CD8-positive, alpha-beta memory T cell (primary cell): ENCODE measurements around the gene STH. TPM values are rescaled to one million over a fixed set of nuclear protein-coding genes. Genes with fewer than 3 reads are reported as not detected.
A peak's percentile ranks its signal among the peaks of the same experiment; 100 is the strongest.

Source experiments
- CTCF ChIA-PET: fragments of 350-600 bp; sonication (Branson Sonifier 250); formaldehyde crosslinking; loops from one replicate; lab custom pipeline; 2021; ENCODE audit warnings: antibody characterized with exemption; lab: Charles Lee
- POLR2A ChIA-PET: fragments of 350-600 bp; sonication (Branson Sonifier 250); formaldehyde crosslinking; loops from one replicate; lab custom pipeline; 2021; ENCODE audit warnings: antibody characterized with exemption; lab: Charles Lee
- DNase-seq, 5 donors: peaks; one replicate each; pipeline versions ENCODE4 v3.0.0 to v3.0.0-alpha.2; 2020 to 2022; ENCODE audit warnings: mixed read lengths in 1 of 5
- H3K27ac ChIP-seq: one replicate; pipeline ENCODE4 v1.7.0; 2013; ENCODE audit warnings: low read depth, mild to moderate bottlenecking, low read length, moderate library complexity
- H3K27me3 ChIP-seq: 2 replicates; pipeline ENCODE4 v1.7.0; 2013; ENCODE audit warnings: low read length, mild to moderate bottlenecking; ENCODE audit not compliant: insufficient read depth, poor library complexity, severe bottlenecking
- H3K36me3 ChIP-seq: 2 replicates; pipeline ENCODE4 v1.7.0; 2013; ENCODE audit warnings: mild to moderate bottlenecking, low read length, moderate library complexity; ENCODE audit not compliant: insufficient read depth
- H3K4me1 ChIP-seq: 2 replicates; pipeline ENCODE4 v1.7.0; 2013; ENCODE audit warnings: mild to moderate bottlenecking, low read length, moderate library complexity; ENCODE audit not compliant: insufficient read depth
- H3K4me3 ChIP-seq: 2 replicates; pipeline ENCODE4 v1.7.0; 2013; ENCODE audit warnings: mild to moderate bottlenecking, low read length
- H3K9me3 ChIP-seq: 2 replicates; pipeline ENCODE4 v1.7.0; 2013; ENCODE audit warnings: mild to moderate bottlenecking, low read length
- H3K27ac Mint-ChIP-seq, 8 donors: one replicate each; pipeline ENCODE4 v1.8.0; 2020 to 2021; ENCODE audit warnings: mixed read lengths in 8 of 8, mild to moderate bottlenecking in 6 of 8, inconsistent platforms in 3 of 8, moderate library complexity in 3 of 8
- H3K27me3 Mint-ChIP-seq, 2 donors: one replicate each; pipeline ENCODE4 v1.8.0; 2020 to 2021; ENCODE audit warnings: mixed read lengths in 2 of 2, mild to moderate bottlenecking in 1 of 2, moderate library complexity in 1 of 2
- H3K36me3 Mint-ChIP-seq, 3 donors: one replicate each; pipeline ENCODE4 v1.8.0; 2020 to 2021; ENCODE audit warnings: mixed read lengths in 3 of 3, inconsistent platforms in 1 of 3, mild to moderate bottlenecking in 1 of 3
- H3K4me1 Mint-ChIP-seq, 3 donors: one replicate each; pipeline ENCODE4 v1.8.0; 2020 to 2021; ENCODE audit warnings: mixed read lengths in 3 of 3, inconsistent platforms in 1 of 3, mild to moderate bottlenecking in 1 of 3
- H3K4me3 Mint-ChIP-seq, 7 donors: one replicate each; pipeline ENCODE4 v1.8.0; 2020 to 2021; ENCODE audit warnings: mixed read lengths in 7 of 7, mild to moderate bottlenecking in 6 of 7, moderate library complexity in 4 of 7, inconsistent platforms in 2 of 7
- H3K9me3 Mint-ChIP-seq, 5 donors: one replicate each; pipeline ENCODE4 v1.8.0; 2020 to 2022; ENCODE audit warnings: mixed read lengths in 5 of 5, mild to moderate bottlenecking in 3 of 5, moderate library complexity in 2 of 5, inconsistent platforms in 1 of 5
- polyA plus RNA-seq: library from polyadenylated mRNA; unstranded; fragments of 300-500 nt; fragmentation: Illumina TruSeq; gene quantifications from one replicate; pipeline ENCODE4 v1.2.3, GENCODE V29; 2021
- total RNA-seq, 2 experiments: library from RNA; stranded (reverse); gene quantifications; one replicate each; pipeline ENCODE4 v1.2.3, GENCODE V29; 2021

STH gene, protein sequence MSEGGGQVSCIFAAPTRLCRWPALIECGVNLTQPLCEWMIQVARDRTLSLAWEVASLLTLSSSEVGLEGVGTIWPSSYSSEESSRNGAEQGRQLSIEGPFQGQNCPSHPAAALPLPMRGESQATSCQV
- total RNA-seq (not detected), polyA plus RNA-seq (not detected)

DNA sequence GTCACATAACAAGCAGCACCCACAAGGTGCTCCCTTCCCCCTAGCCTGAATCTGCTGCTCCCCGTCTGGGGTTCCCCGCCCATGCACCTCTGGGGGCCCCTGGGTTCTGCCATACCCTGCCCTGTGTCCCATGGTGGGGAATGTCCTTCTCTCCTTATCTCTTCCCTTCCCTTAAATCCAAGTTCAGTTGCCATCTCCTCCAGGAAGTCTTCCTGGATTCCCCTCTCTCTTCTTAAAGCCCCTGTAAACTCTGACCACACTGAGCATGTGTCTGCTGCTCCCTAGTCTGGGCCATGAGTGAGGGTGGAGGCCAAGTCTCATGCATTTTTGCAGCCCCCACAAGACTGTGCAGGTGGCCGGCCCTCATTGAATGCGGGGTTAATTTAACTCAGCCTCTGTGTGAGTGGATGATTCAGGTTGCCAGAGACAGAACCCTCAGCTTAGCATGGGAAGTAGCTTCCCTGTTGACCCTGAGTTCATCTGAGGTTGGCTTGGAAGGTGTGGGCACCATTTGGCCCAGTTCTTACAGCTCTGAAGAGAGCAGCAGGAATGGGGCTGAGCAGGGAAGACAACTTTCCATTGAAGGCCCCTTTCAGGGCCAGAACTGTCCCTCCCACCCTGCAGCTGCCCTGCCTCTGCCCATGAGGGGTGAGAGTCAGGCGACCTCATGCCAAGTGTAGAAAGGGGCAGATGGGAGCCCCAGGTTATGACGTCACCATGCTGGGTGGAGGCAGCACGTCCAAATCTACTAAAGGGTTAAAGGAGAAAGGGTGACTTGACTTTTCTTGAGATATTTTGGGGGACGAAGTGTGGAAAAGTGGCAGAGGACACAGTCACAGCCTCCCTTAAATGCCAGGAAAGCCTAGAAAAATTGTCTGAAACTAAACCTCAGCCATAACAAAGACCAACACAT is at the start of gene STH:
Gene STH, plus strand, starts transcription at position 264 of the 913 bp plus-strand sequence. Its CDS starts 30 bp downstream, at position 294.
- no peaks in the 10 kb centered on the region for H3K36me3 ChIP-seq
- Mint-ChIP-seq H3K4me1 (peaks cover 0 to 3% (median 0%) of the 10 kb centered on the region in 3 donors), H3K27me3 (peaks cover 0 to 1% of the 10 kb centered on the region in 2 donors), H3K36me3 (no peaks in the 10 kb centered on the region), H3K4me3 (no peak within 1 kb of the TSS), H3K27ac (peak within 1 kb of the TSS in 1 of 8 donors; percentile 42), H3K9me3 (no peaks in the 10 kb centered on the region)
- ChIA-PET POLR2A (no interaction called here), CTCF (interaction anchor here (2.2 kb wide), 1 partner anchor 214 kb away, joined by 6 read pairs; no protein-coding TSS in a partner anchor)
- no peak for DNase-seq
- H3K9me3 ChIP-seq: no peaks in the 10 kb centered on the region
- H3K27ac ChIP-seq: no peak within 1 kb of the TSS
- no peak within 1 kb of the TSS for H3K4me3 ChIP-seq
- peaks cover 4% of the 10 kb centered on the region for H3K4me1 ChIP-seq
- no peaks in the 10 kb centered on the region for H3K27me3 ChIP-seq

DNA sequence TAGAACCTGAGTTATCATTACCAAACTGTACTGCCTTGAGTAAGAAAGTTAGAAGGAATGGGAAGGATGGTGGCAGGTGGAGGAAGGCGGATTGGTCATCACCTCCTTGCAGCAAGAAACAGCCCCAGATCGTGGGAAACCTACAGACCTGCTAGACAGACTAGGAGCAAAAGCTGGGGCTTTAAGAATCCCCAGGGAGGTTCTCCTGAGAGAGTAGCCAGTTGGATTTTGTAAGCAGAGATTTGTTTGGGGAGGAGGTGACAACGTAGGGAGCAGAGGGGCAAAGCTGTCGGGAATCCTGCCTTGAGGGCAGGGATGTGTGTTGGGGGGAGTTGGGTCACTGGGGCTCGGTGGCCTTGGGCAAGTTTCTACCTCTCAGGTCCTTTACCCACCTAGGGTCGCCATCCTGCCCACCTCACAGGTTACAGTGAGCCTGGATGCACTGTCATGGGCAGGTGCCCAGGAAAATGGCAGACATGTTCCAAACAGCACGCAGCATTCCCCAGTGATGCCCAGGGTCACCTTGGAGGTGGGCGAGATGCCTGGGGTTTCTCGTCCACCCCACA is 49.2 kb upstream of the STH start:
- no peak overlapping the region for H3K4me3 Mint-ChIP-seq
- POLR2A ChIA-PET: no interaction called here

DNA sequence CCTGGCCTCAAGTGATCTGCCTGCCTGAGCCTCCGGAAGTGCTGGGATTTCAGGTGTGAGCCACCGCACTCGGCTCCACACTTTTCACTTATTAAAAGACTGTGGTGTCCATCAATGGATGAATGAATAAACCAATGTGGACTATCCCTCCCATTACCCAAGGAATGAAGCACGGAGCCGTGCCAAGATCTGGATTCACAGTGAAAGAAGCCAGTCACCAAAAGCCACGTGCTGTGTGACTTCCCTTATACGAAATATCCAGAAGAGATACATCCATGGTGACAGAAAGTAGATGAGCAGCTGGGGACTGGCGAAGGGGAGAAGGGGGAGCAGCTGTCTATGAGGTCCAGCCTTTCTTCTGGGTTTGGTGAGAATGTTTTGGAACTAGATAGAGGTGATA is 48.2 kb upstream of the STH start:
- CTCF ChIA-PET: no interaction called here

More for the DNA sequence above, 49.2 kb upstream of the STH start:
- Histone ChIP-seq H3K4me3 (no peak overlapping the region), H3K36me3 (no peaks in the 10 kb centered on the region), H3K4me1 (peaks cover 5% of the 10 kb centered on the region), H3K27ac (no peak overlapping the region), H3K9me3 (no peaks in the 10 kb centered on the region), H3K27me3 (peaks cover 11% of the 10 kb centered on the region)
- peak overlapping the region in 1 of 8 donors; percentile 29 for H3K27ac Mint-ChIP-seq
- CTCF ChIA-PET: interaction anchor here (0.8 to 1.8 kb wide), 4 partner anchors 8 to 21 kb away, joined by 3 to 8 read pairs (median 4); no protein-coding TSS in a partner anchor
- DNase-seq: no peak
- H3K36me3 Mint-ChIP-seq: no peaks in the 10 kb centered on the region
- H3K4me1 Mint-ChIP-seq: peaks cover 3 to 12% (median 9%) of the 10 kb centered on the region in 3 donors
- H3K27me3 Mint-ChIP-seq: peaks cover 31 to 43% of the 10 kb centered on the region in 2 donors
- no peaks in the 10 kb centered on the region for H3K9me3 Mint-ChIP-seq

DNA sequence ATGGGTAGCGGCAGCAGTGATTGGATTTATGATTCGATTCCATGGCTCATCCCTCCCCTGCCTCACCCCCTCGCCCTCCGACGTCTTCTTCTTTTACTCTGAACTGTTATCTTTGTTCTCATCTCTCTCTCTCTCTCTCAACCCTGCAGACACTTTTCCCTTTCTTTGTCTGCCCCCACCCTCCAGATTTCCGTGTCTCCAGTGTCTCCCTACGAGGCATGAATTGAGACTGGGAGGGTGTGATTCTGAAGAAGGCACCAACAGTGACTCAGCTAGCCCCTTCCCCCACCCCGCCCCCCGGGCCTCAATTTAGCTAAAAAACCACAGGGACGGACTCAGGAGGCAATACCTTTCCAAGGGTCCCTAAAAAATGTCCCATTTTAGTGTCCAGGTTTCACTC is 47.6 kb upstream of the STH start:
- Mint-ChIP-seq H3K9me3 (no peaks in the 10 kb centered on the region), H3K36me3 (no peaks in the 10 kb centered on the region), H3K27ac (no peak overlapping the region), H3K4me1 (peaks cover 3 to 12% (median 9%) of the 10 kb centered on the region in 3 donors), H3K4me3 (no peak overlapping the region), H3K27me3 (peaks cover 36 to 43% of the 10 kb centered on the region in 2 donors)
- H3K27ac ChIP-seq: no peak overlapping the region
- H3K4me3 ChIP-seq: no peak overlapping the region
- no peaks in the 10 kb centered on the region for H3K36me3 ChIP-seq
- peaks cover 11% of the 10 kb centered on the region for H3K27me3 ChIP-seq
- peaks cover 5% of the 10 kb centered on the region for H3K4me1 ChIP-seq
- DNase-seq: no peak
- ChIA-PET CTCF (no interaction called here), POLR2A (no interaction called here)
- no peaks in the 10 kb centered on the region for H3K9me3 ChIP-seq

More for the DNA sequence above, 48.2 kb upstream of the STH start:
- DNase-seq: no peak
- Histone ChIP-seq H3K27ac (no peak overlapping the region), H3K36me3 (no peaks in the 10 kb centered on the region), H3K4me3 (no peak overlapping the region), H3K4me1 (peaks cover 5% of the 10 kb centered on the region), H3K9me3 (no peaks in the 10 kb centered on the region), H3K27me3 (peaks cover 11% of the 10 kb centered on the region)
- Mint-ChIP-seq H3K27me3 (peaks cover 34 to 46% of the 10 kb centered on the region in 2 donors), H3K36me3 (no peaks in the 10 kb centered on the region), H3K4me1 (peaks cover 3 to 12% (median 9%) of the 10 kb centered on the region in 3 donors), H3K4me3 (no peak overlapping the region), H3K27ac (no peak overlapping the region), H3K9me3 (no peaks in the 10 kb centered on the region)
- POLR2A ChIA-PET: no interaction called here

DNA sequence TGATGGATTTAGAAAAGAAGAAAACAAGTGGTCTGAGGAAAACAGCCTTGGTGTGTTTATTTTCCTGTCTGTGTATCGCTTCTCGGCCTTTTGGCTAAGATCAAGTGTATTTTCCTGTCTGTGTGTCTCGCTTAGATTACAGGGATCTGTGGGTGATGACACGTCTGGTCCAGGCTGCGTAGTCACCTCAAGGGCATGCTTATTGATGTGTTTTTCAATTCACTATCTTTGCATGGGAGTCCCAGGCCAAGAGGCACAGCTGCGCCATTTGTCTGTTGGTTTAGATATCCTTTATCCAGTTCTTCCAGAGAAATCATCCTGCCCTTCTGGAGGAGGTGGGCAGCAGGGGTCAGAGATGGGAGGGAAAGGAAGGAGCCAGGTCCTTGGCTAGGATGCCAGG is 47.1 kb upstream of the STH start:
- Mint-ChIP-seq H3K4me1 (peaks cover 3 to 12% (median 9%) of the 10 kb centered on the region in 3 donors), H3K4me3 (no peak overlapping the region), H3K9me3 (no peaks in the 10 kb centered on the region), H3K36me3 (no peaks in the 10 kb centered on the region), H3K27me3 (peaks cover 36 to 40% of the 10 kb centered on the region in 2 donors), H3K27ac (no peak overlapping the region)
- H3K4me3 ChIP-seq: no peak overlapping the region
- H3K27ac ChIP-seq: no peak overlapping the region
- ChIA-PET CTCF (no interaction called here), POLR2A (no interaction called here)
- H3K27me3 ChIP-seq: peaks cover 11% of the 10 kb centered on the region
- no peaks in the 10 kb centered on the region for H3K36me3 ChIP-seq
- H3K4me1 ChIP-seq: peaks cover 5% of the 10 kb centered on the region
- no peaks in the 10 kb centered on the region for H3K9me3 ChIP-seq
- no peak for DNase-seq

DNA sequence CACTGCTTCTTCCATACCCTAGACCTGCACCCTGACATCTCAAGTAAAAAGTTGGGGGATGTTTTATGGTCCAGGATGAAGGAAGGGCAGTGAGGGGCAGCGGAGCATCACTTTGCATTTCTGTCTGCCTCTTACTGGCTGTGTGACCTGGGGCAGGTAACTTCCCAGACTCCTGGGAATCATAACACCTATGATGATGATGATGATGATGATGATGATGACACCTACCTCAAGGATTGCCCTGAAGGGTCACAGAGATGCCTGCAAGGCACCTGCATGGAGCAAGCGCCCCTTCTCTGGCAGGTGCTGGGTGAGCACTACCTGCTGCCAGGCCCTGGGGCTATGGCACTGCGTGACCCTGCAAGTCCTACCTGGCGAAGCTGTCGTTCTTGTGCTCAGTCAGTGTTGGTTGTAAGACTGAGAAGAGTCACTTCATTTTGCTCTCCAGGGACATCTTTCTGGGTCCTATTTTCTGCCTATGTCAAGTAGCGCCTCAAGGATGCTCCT is 46.2 kb upstream of the STH start:
- no peak overlapping the region for H3K27ac Mint-ChIP-seq
- Histone ChIP-seq H3K4me3 (no peak overlapping the region), H3K4me1 (peaks cover 5% of the 10 kb centered on the region), H3K9me3 (no peaks in the 10 kb centered on the region), H3K36me3 (no peaks in the 10 kb centered on the region), H3K27ac (no peak overlapping the region), H3K27me3 (peaks cover 11% of the 10 kb centered on the region)
- no peak overlapping the region for H3K4me3 Mint-ChIP-seq
- DNase-seq: no peak
- CTCF ChIA-PET: no interaction called here
- no peaks in the 10 kb centered on the region for H3K9me3 Mint-ChIP-seq
- POLR2A ChIA-PET: no interaction called here
- H3K4me1 Mint-ChIP-seq: peaks cover 3 to 12% (median 9%) of the 10 kb centered on the region in 3 donors
- H3K27me3 Mint-ChIP-seq: peaks cover 36 to 42% of the 10 kb centered on the region in 2 donors
- H3K36me3 Mint-ChIP-seq: no peaks in the 10 kb centered on the region

DNA sequence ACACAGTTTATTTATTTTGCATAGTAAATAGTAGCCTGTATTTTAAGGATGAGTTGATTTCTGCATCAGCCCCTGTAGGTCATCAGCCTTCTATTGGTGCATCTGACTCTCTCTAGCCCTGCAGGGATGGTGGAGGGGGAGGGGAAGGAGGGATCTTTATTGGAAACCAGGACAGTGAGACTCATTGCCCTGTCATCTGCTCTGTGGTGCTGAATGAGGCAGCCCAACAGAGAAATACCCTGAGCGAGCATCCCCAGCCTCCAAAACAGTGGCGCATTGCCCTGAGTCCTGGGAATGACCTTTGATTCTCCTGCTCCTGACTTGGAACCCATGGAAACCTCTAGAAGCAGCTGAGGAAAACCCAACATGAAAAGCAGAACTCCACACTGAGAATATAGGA is 45.5 kb upstream of the STH start:
- Mint-ChIP-seq H3K9me3 (no peaks in the 10 kb centered on the region), H3K4me1 (peaks cover 3 to 10% (median 9%) of the 10 kb centered on the region in 3 donors), H3K27ac (no peak overlapping the region), H3K4me3 (no peak overlapping the region), H3K36me3 (no peaks in the 10 kb centered on the region), H3K27me3 (peaks cover 36 to 42% of the 10 kb centered on the region in 2 donors)
- POLR2A ChIA-PET: no interaction called here
- CTCF ChIA-PET: no interaction called here
- Histone ChIP-seq H3K36me3 (no peaks in the 10 kb centered on the region), H3K9me3 (no peaks in the 10 kb centered on the region), H3K27ac (no peak overlapping the region), H3K27me3 (peaks cover 11% of the 10 kb centered on the region), H3K4me3 (no peak overlapping the region), H3K4me1 (peaks cover 4% of the 10 kb centered on the region)
- no peak for DNase-seq
